HG02763 (cell line): Measurements from ENCODE around the gene WDR7.

Source experiments
- ATAC-seq: cut with Tn5 transposase; IDR thresholded peaks from one replicate; pipeline ENCODE4 v1.9.1; 2021; ENCODE audit warnings: mild to moderate bottlenecking, moderate library complexity; ENCODE audit not compliant: unreplicated experiment

WDR7 gene

GRCh38 chr18:57025540-57025939, 374.4 kb downstream of the WDR7 start:
- no peak for ATAC-seq

- ATAC-seq = no peak
These were observed 375.2 kb downstream of the WDR7 start for GRCh38 chr18:57026316-57026715.

DNA sequence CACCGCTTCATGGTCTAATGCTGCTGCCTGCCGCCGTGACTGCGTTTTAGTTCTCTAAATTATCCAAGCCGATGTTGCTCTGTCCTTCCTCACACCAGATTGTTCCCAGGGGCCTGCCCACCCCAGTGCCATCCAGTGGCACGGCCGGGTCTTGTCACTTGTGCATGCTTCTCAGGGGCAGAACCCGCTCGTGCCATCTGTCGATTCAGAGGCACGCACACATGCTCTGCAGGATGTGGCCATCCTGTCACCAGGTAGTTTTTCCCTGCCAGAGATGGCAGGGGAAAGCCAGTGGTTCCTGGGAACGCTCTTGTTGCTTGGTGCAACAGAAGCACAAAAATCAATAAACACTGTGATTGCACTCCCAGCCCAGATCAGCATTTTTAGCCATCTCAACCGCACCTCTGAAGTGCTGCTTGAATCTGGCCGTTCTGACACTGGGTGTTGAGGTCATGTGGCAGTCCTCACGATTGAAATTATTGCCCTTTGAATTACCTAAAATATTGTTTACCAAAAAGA, 376.1 kb downstream of the WDR7 start:
- ATAC-seq = no peak

DNA sequence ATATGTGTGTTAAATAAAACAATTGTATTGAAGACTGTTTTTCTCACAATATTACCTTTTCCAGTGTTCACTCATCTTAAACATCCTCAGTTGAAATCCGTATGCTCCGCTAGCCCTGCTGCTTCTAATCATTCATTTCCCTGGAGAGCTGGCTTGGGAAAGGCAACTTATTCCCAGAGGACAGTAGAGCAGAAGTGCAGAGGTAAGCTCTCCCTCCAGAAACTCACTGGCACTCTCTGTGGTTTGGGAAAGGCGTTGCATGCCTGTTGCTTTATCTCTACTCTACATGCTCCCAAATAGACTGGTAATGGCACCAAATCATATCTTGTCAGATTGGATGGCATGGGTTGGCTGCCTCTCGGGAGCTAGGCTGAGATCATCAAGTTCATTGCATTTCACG, 378.6 kb downstream of the WDR7 start:
- no peak for ATAC-seq

DNA sequence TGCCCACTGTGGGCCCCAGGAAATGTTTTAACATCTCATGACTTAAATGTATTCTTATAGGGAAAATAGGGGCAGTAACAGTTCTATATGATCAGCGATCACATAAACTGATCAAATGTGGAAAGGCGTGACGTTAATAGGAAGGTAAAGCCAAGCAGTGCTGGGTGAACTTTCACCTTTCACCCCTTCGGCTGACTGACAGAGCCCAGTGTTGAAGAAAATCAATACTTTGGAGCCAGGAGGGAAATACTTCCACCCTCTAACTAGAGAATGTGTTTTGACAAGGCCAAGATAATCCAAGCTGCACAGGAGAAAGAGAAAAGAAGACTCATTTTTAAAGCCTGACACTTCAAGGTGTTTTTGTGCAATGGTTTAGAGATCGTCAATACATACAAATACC, 379.3 kb downstream of the WDR7 start:
- ATAC-seq = no peak

DNA sequence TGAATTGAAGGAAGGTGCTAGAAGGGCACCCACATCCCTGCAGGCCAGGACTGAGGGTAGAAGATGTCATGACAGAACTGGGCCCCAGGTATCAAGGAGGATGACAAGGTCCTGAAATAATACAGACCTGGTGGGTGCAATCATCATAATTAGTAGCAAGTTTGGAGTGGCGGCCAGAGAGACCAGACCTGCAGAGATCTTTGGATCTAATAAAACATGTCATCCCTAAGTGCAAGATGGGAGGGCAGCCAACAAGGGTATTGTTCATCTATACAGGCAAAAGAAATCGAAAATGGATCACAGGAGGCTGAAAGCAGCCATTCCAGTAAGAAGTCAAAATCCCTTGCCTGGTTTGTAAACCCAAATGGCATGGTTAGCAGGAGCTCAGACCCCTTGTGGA, 384.4 kb downstream of the WDR7 start:
- ATAC-seq = no peak

- no peak for ATAC-seq
These were observed 387.2 kb downstream of the WDR7 start for GRCh38 chr18:57038395-57038794.

DNA sequence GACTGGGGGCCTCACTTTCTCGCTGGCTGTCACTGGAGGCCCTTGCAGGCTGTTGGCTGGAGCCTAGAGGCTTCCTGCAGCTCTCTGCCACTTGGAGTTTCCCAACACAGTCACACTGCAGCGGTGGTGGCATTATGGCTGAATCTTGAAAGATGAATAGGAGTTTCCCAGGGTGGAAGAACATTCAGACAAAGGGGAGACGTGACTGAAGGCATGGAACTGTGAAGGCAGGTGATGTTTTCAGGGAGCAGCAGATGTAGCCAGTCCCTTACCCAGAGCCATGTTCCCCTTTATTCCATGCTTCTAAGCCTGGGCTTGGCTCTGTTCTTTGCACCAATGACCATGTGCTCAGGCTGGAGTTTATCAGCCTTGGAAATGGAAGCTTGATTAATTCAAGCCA, 389.0 kb downstream of the WDR7 start:
- ATAC-seq = no peak

DNA sequence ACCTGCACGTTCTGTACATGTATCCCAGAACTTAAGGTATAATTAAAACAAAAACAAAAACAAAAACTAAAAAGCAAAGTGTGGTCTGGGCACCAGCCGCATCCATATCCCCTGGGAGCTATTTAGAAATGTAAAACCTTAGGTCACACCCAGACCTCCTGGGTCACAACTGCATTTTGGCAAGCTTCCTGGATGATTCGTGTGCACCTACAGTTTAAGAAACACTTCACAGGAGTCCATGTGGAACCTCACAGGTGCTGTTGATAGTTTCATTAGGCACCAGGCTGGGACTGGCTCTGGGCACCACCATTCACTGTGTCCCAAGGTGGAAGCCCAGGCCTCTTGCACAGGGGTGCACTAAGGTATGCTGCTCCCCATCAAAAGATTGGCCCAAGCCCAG, 392.1 kb downstream of the WDR7 start:
- no peak for ATAC-seq

DNA sequence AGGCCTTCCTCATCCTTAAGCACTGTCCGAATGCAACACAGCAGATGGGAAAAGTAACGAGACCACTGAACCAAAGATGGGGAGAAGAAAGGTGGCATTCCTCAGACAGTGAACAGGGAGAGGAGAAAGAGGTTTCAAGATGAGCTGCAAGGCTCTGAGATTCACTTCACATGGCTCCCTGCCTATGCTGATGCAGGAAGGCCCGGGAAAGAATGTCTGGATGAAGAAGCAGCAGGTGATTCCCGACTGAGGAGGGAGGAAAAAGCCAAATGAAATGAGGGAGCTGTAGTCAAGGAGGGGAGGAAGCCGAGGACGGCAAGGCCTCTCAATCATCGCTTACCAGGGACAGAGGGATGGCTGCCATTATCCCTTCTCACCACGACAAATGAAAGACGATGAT, 397.2 kb downstream of the WDR7 start:
- ATAC-seq = no peak

DNA sequence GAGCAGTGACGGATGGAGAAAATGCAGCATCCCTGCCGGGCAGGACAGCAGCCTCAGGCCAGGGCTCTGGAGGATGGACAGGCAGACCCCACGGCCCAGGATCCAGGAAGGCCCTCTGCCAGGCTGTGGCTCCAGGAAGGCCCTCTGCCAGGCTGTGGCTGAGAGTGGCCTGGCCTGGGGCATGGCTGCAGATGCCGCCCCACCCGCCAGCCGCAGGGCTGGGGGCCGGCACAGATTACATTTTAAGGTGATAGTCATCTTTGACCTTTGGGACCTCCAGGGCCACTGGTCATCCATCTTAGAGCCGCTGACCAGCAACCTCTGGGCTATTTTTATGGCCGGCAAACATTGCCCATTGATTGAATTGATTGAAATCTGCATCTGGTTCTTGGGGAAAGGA, 397.7 kb downstream of the WDR7 start:
- ATAC-seq = no peak

GRCh38 chr18:57050310-57050949, 399.3 kb downstream of the WDR7 start:
- no peak for ATAC-seq

DNA sequence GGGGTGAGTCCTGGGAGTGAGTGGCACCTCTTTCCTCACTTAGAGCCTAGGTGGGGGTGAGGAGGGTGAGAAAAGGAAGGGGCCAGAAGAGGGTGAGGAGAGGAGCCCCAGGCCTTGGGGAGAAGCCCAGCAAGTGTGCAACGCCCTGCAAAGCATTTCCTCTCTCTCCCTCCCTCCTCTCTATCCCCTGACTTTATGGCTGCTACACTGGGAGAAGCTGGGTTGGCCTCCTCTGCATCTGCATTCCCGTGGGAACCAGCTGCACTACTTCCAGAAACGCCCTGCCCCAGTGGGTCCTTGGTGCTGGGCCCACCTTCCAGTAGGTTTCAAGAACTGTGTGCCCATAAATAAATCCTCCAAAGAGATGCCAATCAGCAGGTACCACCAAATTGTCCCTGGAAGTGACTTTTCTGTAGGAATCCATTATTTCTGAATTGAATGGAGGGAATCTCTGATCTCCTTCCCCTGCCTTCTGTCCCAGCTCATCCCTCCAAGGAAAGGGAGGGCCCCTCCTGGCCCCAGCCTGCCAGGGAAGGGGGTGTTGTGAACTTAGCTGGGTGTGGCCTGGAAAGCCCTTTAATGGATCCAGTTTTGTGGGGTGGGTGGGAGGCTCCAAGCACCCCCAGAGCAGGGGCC, 400.0 kb downstream of the WDR7 start:
- no peak for ATAC-seq

- ATAC-seq = peak; percentile 64
These were observed 400.5 kb downstream of the WDR7 start for GRCh38 chr18:57051657-57052044.

DNA sequence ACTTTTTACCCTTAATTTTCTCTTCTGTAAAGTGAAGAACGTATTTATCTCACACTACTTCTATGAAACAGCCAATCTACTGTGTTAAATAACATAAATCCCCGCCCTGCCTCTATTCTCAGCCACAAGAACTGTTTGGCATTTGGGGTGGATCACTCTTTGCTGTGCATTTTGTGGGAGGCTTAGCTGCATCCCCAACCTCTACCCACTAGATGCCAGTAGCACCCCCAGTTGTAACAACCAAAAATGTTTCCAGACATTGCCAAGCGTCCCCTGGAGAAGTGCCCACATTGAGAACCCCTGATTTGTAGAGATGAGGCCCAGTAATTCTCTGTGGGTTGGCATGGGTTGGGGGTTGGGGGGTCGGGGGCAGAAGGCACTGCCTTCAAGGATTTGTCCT, 401.0 kb downstream of the WDR7 start:
- ATAC-seq = peak; percentile 12

DNA sequence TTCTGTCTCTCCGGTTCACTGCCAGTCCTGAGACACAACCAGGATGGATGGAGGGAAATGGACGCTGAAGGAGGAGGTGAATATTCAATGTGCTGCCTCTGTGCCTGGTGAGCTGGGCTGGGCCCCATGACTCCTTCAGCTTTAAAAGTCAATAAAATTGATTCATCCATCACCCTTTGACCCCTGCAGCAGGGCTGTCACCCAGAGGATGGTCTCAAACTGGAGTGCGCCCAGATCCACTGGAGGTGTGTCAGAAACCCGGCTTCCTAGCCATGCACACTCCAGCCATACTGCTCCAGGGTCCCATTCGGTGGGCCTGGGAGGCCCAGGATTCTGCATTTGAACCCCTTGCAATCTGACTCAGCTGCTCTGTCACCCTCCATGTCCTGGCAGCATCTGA, 401.6 kb downstream of the WDR7 start:
- no peak for ATAC-seq

GRCh38 chr18:57054891-57055290, 403.7 kb downstream of the WDR7 start:
- no peak for ATAC-seq

GRCh38 chr18:57057890-57058289, 406.7 kb downstream of the WDR7 start:
- peak; percentile 63 for ATAC-seq

- no peak for ATAC-seq
These were observed 407.6 kb downstream of the WDR7 start for GRCh38 chr18:57058734-57059133.

- ATAC-seq = no peak
These were observed 408.2 kb downstream of the WDR7 start for GRCh38 chr18:57059366-57059765.

DNA sequence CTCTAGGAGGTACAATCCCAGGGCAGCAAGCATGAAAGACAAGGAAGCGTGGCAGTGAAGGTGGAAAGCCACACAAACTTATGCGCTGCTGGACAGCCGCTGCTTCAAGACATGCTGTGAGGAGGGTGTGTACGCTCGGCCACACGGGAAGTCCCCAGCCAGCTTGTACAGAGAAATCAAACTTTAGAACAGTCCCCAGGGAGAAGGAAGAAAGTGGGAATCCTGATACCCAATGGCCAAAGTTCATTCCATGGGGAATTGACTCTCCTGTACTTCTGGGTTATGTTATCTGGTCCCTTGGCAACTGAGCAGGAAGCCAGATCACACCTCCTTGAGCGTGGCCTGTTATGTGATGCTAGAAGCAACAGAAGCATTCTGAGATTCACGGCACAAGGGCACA, 409.7 kb downstream of the WDR7 start:
- no peak for ATAC-seq

DNA sequence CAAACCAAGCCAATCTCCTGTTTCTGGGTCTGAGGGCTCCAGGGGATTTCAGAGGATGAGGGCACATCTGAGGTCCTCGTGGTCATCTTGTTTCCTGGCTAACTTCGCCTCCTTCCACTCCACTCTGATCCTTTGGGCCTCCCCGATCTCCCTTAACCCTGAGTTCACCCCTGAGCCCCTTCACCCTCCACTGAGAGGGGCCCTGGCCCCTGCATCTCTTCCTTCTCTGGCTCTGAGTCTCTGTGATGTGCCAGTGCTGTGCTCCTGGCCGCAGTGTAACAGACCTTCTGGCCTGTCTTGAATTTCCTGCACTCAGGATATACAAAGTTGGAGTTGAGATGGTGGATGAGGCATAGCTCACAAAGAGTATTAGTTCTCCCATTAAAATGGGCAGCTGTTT, 411.0 kb downstream of the WDR7 start:
- no peak for ATAC-seq

GRCh38 chr18:57062844-57063243, 411.7 kb downstream of the WDR7 start:
- no peak for ATAC-seq
